HCT116 (cell line): ENCODE data around the gene CDKL1. TPM values are rescaled to one million over a fixed set of nuclear protein-coding genes. Genes with fewer than 3 reads are reported as not detected.

Source experiments
- ATAC-seq: fragments of 200-7000 bp; cut with Tn5 transposase; 2 replicates; pipeline ENCODE4 v1.9.1; 2020; ENCODE audit warnings: mild to moderate bottlenecking, moderate library complexity
- BruUV-seq: library from RNA; stranded (reverse); fragments of 400-500 nt; replicated peaks from 2 replicates; lab custom pipeline; 2021; lab: Mats Ljungman, UMichigan
- CTCF ChIA-PET: fragments of 300-600 bp; sonication (Branson Sonifier 250); formaldehyde crosslinking; loops from one replicate; lab custom pipeline; 2021; ENCODE audit warnings: antibody characterized with exemption; lab: Charles Lee
- POLR2A ChIA-PET: fragments of 300-600, 350-600 bp; sonication (Branson Sonifier 250); formaldehyde crosslinking; loops from one replicate; lab custom pipeline; 2021; ENCODE audit warnings: antibody characterized with exemption; lab: Charles Lee
- RAD21 ChIA-PET, 2 experiments: fragments of 300-600 bp; sonication (Branson Sonifier 250); formaldehyde crosslinking; loops; one replicate each; lab custom pipeline; 2023; ENCODE audit warnings: low total read pairs in 2 of 2; ENCODE audit not compliant: uncharacterized antibody in 2 of 2, unreplicated experiment in 2 of 2, low non-redundant PET in 1 of 2; lab: Charles Lee
- DNase-seq: peaks from one replicate; pipeline ENCODE4 v3.0.0-alpha.2; 2010; ENCODE audit warnings: low read depth, low spot score
- H2AFZ ChIP-seq: fragments of 200-600 bp; shearing (Covaris generic), sonication (generic); 2 replicates; pipeline ENCODE4 v1.6.1; 2017; ENCODE audit warnings: low read depth, mixed run types, mixed read lengths, antibody characterized with exemption, low read length; ENCODE audit not compliant: poor library complexity, severe bottlenecking
- H3K27ac ChIP-seq: 2 replicates; pipeline ENCODE4 v1.5.1; 2012; ENCODE audit warnings: low read depth, low read length
- H3K27me3 ChIP-seq: fragments of 200-600 bp; sonication (generic); 2 replicates; pipeline ENCODE4 v1.6.1; 2016; ENCODE audit warnings: mixed run types, low read length, mixed read lengths; ENCODE audit not compliant: insufficient read depth
- H3K36me3 ChIP-seq, 2 experiments: fragments of 200-500 bp in 1 of 2; fragments of 200-600 bp in 1 of 2; sonication (Bioruptor generic) in 1 of 2; sonication (generic) in 1 of 2; 2 replicates each; pipeline versions ENCODE4 v1.5.1 to v1.6.1; 2014 to 2016; ENCODE audit warnings: low read length in 2 of 2, inconsistent platforms in 1 of 2, mixed read lengths in 1 of 2, mixed run types in 1 of 2; ENCODE audit not compliant: insufficient read depth in 2 of 2, control insufficient read depth in 1 of 2
- H3K4me1 ChIP-seq, 2 experiments: fragments of 200-600 bp in 1 of 2; sonication (generic) in 1 of 2; 2 replicates each; pipeline versions ENCODE4 v1.5.1 to v1.6.1; 2012 to 2017; ENCODE audit warnings: low read length in 2 of 2, inconsistent platforms in 1 of 2, mild to moderate bottlenecking in 1 of 2, mixed read lengths in 1 of 2, mixed run types in 1 of 2, moderate library complexity in 1 of 2; ENCODE audit not compliant: insufficient read depth in 2 of 2, control insufficient read depth in 1 of 2
- H3K4me2 ChIP-seq: fragments of 200-600 bp; sonication (generic); 2 replicates; pipeline ENCODE4 v1.6.1; 2017; ENCODE audit warnings: mixed run types, low read length, mixed read lengths
- H3K4me3 ChIP-seq, 2 experiments: fragments of 200-600 bp in 1 of 2; sonication (generic) in 1 of 2; replicated peaks in 1 of 2; 2 replicates each; pipeline ENCODE4 v1.5.1; 2011 to 2016; ENCODE audit warnings: low read length in 2 of 2, control low read depth in 1 of 2, low read depth in 1 of 2, mild to moderate bottlenecking in 1 of 2, mixed read lengths in 1 of 2, mixed run types in 1 of 2
- H3K79me2 ChIP-seq: fragments of 200-600 bp; sonication (generic); 2 replicates; pipeline ENCODE4 v1.6.1; 2017; ENCODE audit warnings: mild to moderate bottlenecking, mixed run types, low read length, moderate library complexity, mixed read lengths; ENCODE audit not compliant: insufficient read depth
- H3K9ac ChIP-seq: fragments of 200-600 bp; sonication (generic); 2 replicates; pipeline ENCODE4 v1.6.1; 2016; ENCODE audit warnings: low read length, mixed read lengths
- H3K9me2 ChIP-seq: fragments of 200-600 bp; sonication (generic), shearing (Covaris generic); 2 replicates; pipeline ENCODE4 v1.6.1; 2017; ENCODE audit warnings: mixed run types, mild to moderate bottlenecking, moderate library complexity; ENCODE audit not compliant: insufficient read depth
- H3K9me3 ChIP-seq, 2 experiments: fragments of 200-500 bp in 1 of 2; fragments of 200-600 bp in 1 of 2; sonication (Bioruptor generic) in 1 of 2; sonication (generic) in 1 of 2; 2 replicates each; pipeline ENCODE4 v1.6.1; 2014 to 2017; ENCODE audit warnings: low read length in 2 of 2, mixed read lengths in 2 of 2, inconsistent platforms in 1 of 2, low read depth in 1 of 2, mild to moderate bottlenecking in 1 of 2, mixed run types in 1 of 2, moderate library complexity in 1 of 2; ENCODE audit not compliant: control insufficient read depth in 1 of 2, insufficient read depth in 1 of 2
- H4K20me1 ChIP-seq: fragments of 200-600 bp; sonication (generic), shearing (Covaris generic); 2 replicates; pipeline ENCODE4 v1.6.1; 2017; ENCODE audit warnings: mixed run types, mild to moderate bottlenecking, moderate library complexity; ENCODE audit not compliant: insufficient read depth
- CEBPB ChIP-seq: IDR thresholded peaks from 2 replicates; pipeline ENCODE4 v1.6.1; 2012; ENCODE audit warnings: low read depth
- ELF1 ChIP-seq: IDR thresholded peaks from 2 replicates; pipeline ENCODE4 v1.6.1; 2012; ENCODE audit warnings: low read depth, borderline replicate concordance
- EZH2 ChIP-seq: fragments of 200-600 bp; sonication (generic); IDR thresholded peaks from 2 replicates; pipeline ENCODE4 v1.6.1; 2017; ENCODE audit warnings: antibody characterized with exemption, mixed run types
- FOSL1 ChIP-seq: IDR thresholded peaks from 2 replicates; pipeline ENCODE4 v1.6.1; 2012; ENCODE audit warnings: low read depth
- JUND ChIP-seq: IDR thresholded peaks from 2 replicates; pipeline ENCODE4 v1.6.1; 2012
- POLR2A ChIP-seq: IDR thresholded peaks from 2 replicates; pipeline ENCODE4 v1.7.0; 2011; ENCODE audit warnings: borderline replicate concordance; ENCODE audit not compliant: insufficient read depth, insufficient read length; ENCODE audit errors: extremely low read depth
- POLR2AphosphoS5 ChIP-seq: IDR thresholded peaks from 2 replicates; pipeline ENCODE4 v1.6.1; 2011; ENCODE audit warnings: mild to moderate bottlenecking, low read depth, low read length, moderate library complexity
- SP1 ChIP-seq: IDR thresholded peaks from 2 replicates; pipeline ENCODE4 v1.6.1; 2012; ENCODE audit warnings: low read depth
- SRF ChIP-seq: IDR thresholded peaks from 2 replicates; pipeline ENCODE4 v1.6.1; 2012; ENCODE audit warnings: low read depth
- TCF7L2 ChIP-seq: IDR thresholded peaks from 2 replicates; pipeline ENCODE4 v1.7.0; 2011; ENCODE audit warnings: borderline replicate concordance, inconsistent platforms; ENCODE audit not compliant: insufficient read depth, insufficient read length; ENCODE audit errors: extremely low read depth
- YY1 ChIP-seq: IDR thresholded peaks from 2 replicates; pipeline ENCODE4 v1.6.1; 2011; ENCODE audit warnings: low read length, low read depth, moderate library complexity, mild to moderate bottlenecking; ENCODE audit not compliant: insufficient replicate concordance; ENCODE audit errors: extremely low read depth
- intact Hi-C: fragments of 100-400 bp; cut with micrococcal nuclease; formaldehyde crosslinking; loops from 2 replicates; pipeline ENCODE4 v1.10.0; 2022
- total RNA-seq: library from RNA; stranded (reverse); gene quantifications from one replicate; pipeline ENCODE4 v1.2.1, GENCODE V29; 2021; ENCODE audit not compliant: unreplicated experiment
- TF ChIP-seq, protein P1 (sequence below): IDR thresholded peaks from 2 replicates; pipeline ENCODE4 v1.6.1; 2012
- TF ChIP-seq, protein P2 (sequence below): IDR thresholded peaks from 2 replicates; pipeline ENCODE4 v1.6.1; 2012
- TF ChIP-seq, protein P3 (sequence below): IDR thresholded peaks from 2 replicates; pipeline ENCODE4 v1.6.1; 2012; ENCODE audit warnings: low read depth
- TF ChIP-seq, protein P4 (sequence below), 3 experiments: fragments of 200-600 bp in 1 of 3; sonication (generic) in 1 of 3; IDR thresholded peaks in 2 of 3; conservative IDR thresholded peaks in 1 of 3; 2 replicates each; pipeline ENCODE4 v1.5.1; 2012 to 2017; ENCODE audit warnings: low read depth in 2 of 3, low read length in 2 of 3, antibody characterized with exemption in 1 of 3, borderline replicate concordance in 1 of 3, control low read depth in 1 of 3, mild to moderate bottlenecking in 1 of 3, mixed read lengths in 1 of 3, mixed run types in 1 of 3, moderate library complexity in 1 of 3; ENCODE audit not compliant: insufficient read depth in 1 of 3

The CDKL1 gene
- total RNA-seq, 1 experiment from 2014 or later = 7.1 TPM

DNA sequence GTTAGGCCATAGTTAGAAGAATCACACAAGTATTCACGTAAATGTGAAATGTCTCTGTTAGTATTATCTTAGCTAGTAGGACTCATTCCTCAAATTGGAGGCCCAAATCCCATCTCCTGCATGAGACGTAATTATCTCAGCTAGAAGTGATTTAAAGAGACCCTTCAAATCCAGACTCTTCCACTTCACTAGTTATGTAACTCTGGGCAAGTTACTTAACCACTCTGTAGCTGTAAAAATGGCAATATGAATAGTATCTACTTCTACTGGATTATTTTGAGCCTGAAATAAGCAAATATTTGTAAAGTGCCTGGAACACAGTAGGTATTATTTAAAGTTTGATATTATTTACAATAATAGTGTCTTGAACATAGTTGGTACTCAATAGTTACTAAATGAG is 28.4 kb upstream of the CDKL1 start:
- ChIA-PET POLR2A (no interaction called here), RAD21 (no interaction called here), CTCF (no interaction called here)
- H3K4me3 ChIP-seq = no peak overlapping the region
- H3K9ac ChIP-seq = no peak overlapping the region
- peaks cover 3 to 4% of the 10 kb centered on the region in 2 experiments; a peak in 1 of 4 replicates for H3K36me3 ChIP-seq
- no peaks in the 10 kb centered on the region for H3K4me1 ChIP-seq
- H3K27ac ChIP-seq = no peak overlapping the region
- no peaks in the 10 kb centered on the region for H3K9me3 ChIP-seq
- no TSS peak for BruUV-seq
- TF ChIP-seq SRF (no peak), JUND (no peak), EZH2 (no peak), FOSL1 (no peak), POLR2AphosphoS5 (no peak)
- TF ChIP-seq, protein P1, sequence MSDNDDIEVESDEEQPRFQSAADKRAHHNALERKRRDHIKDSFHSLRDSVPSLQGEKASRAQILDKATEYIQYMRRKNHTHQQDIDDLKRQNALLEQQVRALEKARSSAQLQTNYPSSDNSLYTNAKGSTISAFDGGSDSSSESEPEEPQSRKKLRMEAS = no peak
- no peaks in the 10 kb centered on the region for H4K20me1 ChIP-seq
- no peaks in the 10 kb centered on the region for H3K27me3 ChIP-seq
- no peaks in the 10 kb centered on the region for H3K9me2 ChIP-seq
- no peak overlapping the region for H3K4me2 ChIP-seq
- intact Hi-C loops = no loop called here
- H3K79me2 ChIP-seq = no peaks in the 10 kb centered on the region
- H2AFZ ChIP-seq = no peak overlapping the region
- DNase-seq (no peak), ATAC-seq (no peak)

DNA sequence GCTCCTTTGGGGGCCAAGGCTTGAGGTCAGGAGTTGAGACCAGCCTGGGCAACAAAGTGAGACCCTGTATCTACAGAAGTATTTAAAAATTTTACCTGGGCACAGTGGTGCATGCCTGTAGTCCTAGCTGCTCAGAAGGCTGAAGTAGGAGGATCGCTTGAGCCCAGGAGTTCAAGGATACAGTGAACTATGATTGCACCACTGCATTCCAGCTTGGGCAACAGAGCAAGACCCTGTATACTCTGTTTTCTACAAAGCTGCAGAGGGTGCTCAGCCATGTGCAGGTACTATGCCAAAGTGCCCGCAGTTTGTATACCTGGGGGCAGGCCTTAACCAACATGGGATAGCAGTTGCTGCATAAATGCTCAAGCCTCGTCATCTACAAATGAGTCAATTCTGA is 26.8 kb upstream of the CDKL1 start:
- Histone ChIP-seq H4K20me1 (no peaks in the 10 kb centered on the region), H3K36me3 (peaks cover 3 to 11% of the 10 kb centered on the region in 2 experiments; a peak in 3 of 4 replicates), H3K27ac (no peak overlapping the region), H3K9ac (no peak overlapping the region), H3K4me2 (no peak overlapping the region), H3K27me3 (no peaks in the 10 kb centered on the region), H3K9me3 (no peaks in the 10 kb centered on the region), H2AFZ (no peak overlapping the region), H3K79me2 (no peaks in the 10 kb centered on the region), H3K4me1 (no peaks in the 10 kb centered on the region), H3K4me3 (no peak overlapping the region), H3K9me2 (no peaks in the 10 kb centered on the region)
- ChIA-PET RAD21 (no interaction called here), POLR2A (no interaction called here), CTCF (no interaction called here)
- intact Hi-C loops = no loop called here
- no peak for ATAC-seq
- no peak for DNase-seq
- no TSS peak for BruUV-seq
- TF ChIP-seq SRF = no peak
- TF ChIP-seq POLR2A = no peak
- TF ChIP-seq, protein P2, sequence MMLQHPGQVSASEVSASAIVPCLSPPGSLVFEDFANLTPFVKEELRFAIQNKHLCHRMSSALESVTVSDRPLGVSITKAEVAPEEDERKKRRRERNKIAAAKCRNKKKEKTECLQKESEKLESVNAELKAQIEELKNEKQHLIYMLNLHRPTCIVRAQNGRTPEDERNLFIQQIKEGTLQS = no peak
- no peak for TF ChIP-seq EZH2
- no peak for TF ChIP-seq FOSL1
- TF ChIP-seq, protein P3, sequence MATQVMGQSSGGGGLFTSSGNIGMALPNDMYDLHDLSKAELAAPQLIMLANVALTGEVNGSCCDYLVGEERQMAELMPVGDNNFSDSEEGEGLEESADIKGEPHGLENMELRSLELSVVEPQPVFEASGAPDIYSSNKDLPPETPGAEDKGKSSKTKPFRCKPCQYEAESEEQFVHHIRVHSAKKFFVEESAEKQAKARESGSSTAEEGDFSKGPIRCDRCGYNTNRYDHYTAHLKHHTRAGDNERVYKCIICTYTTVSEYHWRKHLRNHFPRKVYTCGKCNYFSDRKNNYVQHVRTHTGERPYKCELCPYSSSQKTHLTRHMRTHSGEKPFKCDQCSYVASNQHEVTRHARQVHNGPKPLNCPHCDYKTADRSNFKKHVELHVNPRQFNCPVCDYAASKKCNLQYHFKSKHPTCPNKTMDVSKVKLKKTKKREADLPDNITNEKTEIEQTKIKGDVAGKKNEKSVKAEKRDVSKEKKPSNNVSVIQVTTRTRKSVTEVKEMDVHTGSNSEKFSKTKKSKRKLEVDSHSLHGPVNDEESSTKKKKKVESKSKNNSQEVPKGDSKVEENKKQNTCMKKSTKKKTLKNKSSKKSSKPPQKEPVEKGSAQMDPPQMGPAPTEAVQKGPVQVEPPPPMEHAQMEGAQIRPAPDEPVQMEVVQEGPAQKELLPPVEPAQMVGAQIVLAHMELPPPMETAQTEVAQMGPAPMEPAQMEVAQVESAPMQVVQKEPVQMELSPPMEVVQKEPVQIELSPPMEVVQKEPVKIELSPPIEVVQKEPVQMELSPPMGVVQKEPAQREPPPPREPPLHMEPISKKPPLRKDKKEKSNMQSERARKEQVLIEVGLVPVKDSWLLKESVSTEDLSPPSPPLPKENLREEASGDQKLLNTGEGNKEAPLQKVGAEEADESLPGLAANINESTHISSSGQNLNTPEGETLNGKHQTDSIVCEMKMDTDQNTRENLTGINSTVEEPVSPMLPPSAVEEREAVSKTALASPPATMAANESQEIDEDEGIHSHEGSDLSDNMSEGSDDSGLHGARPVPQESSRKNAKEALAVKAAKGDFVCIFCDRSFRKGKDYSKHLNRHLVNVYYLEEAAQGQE = no peak
- no peak for TF ChIP-seq JUND
- TF ChIP-seq, protein P4, sequence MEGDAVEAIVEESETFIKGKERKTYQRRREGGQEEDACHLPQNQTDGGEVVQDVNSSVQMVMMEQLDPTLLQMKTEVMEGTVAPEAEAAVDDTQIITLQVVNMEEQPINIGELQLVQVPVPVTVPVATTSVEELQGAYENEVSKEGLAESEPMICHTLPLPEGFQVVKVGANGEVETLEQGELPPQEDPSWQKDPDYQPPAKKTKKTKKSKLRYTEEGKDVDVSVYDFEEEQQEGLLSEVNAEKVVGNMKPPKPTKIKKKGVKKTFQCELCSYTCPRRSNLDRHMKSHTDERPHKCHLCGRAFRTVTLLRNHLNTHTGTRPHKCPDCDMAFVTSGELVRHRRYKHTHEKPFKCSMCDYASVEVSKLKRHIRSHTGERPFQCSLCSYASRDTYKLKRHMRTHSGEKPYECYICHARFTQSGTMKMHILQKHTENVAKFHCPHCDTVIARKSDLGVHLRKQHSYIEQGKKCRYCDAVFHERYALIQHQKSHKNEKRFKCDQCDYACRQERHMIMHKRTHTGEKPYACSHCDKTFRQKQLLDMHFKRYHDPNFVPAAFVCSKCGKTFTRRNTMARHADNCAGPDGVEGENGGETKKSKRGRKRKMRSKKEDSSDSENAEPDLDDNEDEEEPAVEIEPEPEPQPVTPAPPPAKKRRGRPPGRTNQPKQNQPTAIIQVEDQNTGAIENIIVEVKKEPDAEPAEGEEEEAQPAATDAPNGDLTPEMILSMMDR (IDR thresholded peaks at IDR 0.05 in 2 of 3, conservative IDR thresholded peaks at IDR 0.05 in 1 of 3; ENCODE audit: borderline replicate concordance in 1 of 3, insufficient read depth in 1 of 3, low read depth in 2 of 3, low read length in 2 of 3) = no peak
- no peak for TF ChIP-seq TCF7L2
- no peak for TF ChIP-seq SP1
- no peak for TF ChIP-seq ELF1
- TF ChIP-seq YY1 = no peak
- no peak for TF ChIP-seq CEBPB
